ENCODE measurements around the gene SORCS3.

The SORCS3 gene

DNA sequence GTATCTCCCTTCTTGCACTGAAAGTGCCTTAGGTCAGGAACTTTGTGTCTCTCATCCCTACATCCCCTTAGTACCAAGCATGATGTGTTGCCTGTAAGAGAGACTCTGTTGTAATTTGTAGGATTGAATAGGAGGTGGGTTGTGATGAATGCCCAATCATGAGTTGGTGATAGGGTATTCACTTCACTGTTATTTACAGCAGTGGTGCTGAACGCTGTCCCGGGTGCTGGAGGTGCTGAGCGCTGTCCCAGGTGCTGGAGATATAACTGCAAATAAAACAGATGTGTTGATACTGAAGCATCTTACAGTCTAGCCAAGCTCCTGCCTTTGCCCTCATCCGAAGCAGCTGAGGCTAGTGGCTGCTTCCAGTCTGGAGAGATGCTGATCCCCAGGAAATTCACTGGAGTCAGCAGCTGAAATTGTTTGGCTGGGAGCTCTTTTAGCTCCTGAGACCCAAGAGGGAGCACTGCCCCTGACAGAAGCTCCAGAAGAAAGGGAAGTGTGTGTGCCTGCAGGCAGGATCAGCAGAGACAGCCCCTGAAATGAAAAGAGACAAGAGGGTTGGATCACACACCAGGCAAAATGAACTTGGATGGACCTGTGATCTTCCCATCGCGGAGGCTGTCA, 183.4 kb downstream of the SORCS3 start:
- TF ChIP-seq TAF1 (IDR thresholded peaks at IDR 0.05; ENCODE audit: low read depth, low read length) (no peak), PAX5 (IDR thresholded peaks at IDR 0.05; ENCODE audit: insufficient read depth, low read length, severe bottlenecking) (no peak), POU2F2 (IDR thresholded peaks at IDR 0.05; ENCODE audit: low read depth, low read length) (no peak), POLR2A (IDR thresholded peaks at IDR 0.05; ENCODE audit: low read depth, low read length) (no peak), POLR2AphosphoS5 (IDR thresholded peaks at IDR 0.05; ENCODE audit: low read depth, low read length) (no peak), SPI1 (IDR thresholded peaks at IDR 0.05; ENCODE audit: low read depth, low read length) (no peak)
- FAIRE-seq: no peak
- no peak for DNase-seq (ENCODE audit: insufficient read length, low spot score)

DNA sequence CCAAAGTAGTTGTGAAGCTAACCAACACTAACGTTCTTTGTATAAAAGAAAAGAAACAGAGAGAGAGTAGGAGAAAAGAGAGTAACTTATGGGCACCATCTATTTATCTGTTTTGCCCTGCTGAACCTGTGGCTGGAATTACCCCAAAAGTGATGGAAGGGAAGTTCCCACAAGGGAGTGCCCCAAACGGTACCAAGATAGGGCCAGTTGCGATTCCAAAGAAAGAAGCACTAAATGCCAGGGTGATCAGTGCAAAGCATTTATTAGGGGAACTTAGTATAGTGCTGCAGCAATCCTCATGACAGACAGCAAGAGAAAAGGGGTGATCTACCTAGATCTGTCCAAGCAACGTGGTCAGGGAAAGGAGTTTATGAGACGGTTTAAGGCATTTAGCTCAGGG, 190.2 kb downstream of the SORCS3 start:
- TF ChIP-seq SPI1 (IDR thresholded peaks at IDR 0.05; ENCODE audit: low read depth, low read length): no peak
- no peak for DNase-seq (ENCODE audit: insufficient read length, low spot score)
- no peak for FAIRE-seq

DNA sequence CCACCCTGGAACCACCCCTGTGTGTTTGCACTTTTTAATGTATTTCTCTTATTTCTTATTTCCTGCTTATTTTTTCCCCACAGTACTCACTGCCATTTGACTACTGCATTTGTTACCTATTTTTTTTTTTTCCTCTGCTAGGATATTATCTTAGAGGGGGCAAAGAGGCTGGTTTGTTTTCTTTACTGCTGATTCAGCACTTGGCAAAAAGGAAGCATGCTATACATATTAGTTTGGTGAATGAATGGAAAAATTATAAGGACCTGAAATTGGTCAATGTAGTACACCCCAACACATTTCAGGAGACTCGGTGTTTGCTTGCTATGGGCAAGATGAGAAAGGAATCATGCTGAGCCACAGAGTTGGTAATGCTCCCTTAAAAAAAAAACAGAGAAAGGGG, 193.5 kb downstream of the SORCS3 start:
- no peak for FAIRE-seq
- no peak for TF ChIP-seq POU2F2 (IDR thresholded peaks at IDR 0.05; ENCODE audit: low read depth, low read length)
- TF ChIP-seq POLR2A (IDR thresholded peaks at IDR 0.05; ENCODE audit: low read depth, low read length): no peak
- no peak for TF ChIP-seq TAF1 (IDR thresholded peaks at IDR 0.05; ENCODE audit: low read depth, low read length)
- no peak for TF ChIP-seq PAX5 (IDR thresholded peaks at IDR 0.05; ENCODE audit: insufficient read depth, low read length, severe bottlenecking)
- TF ChIP-seq POLR2AphosphoS5 (IDR thresholded peaks at IDR 0.05; ENCODE audit: low read depth, low read length): no peak
- TF ChIP-seq SPI1 (IDR thresholded peaks at IDR 0.05; ENCODE audit: low read depth, low read length): no peak
- DNase-seq (ENCODE audit: insufficient read length, low spot score): no peak

- no peak for FAIRE-seq
- TF ChIP-seq POLR2A (IDR thresholded peaks at IDR 0.05; ENCODE audit: low read depth, low read length) (no peak), POLR2AphosphoS5 (IDR thresholded peaks at IDR 0.05; ENCODE audit: low read depth, low read length) (no peak), SPI1 (IDR thresholded peaks at IDR 0.05; ENCODE audit: low read depth, low read length) (no peak), POU2F2 (IDR thresholded peaks at IDR 0.05; ENCODE audit: low read depth, low read length) (no peak), TAF1 (IDR thresholded peaks at IDR 0.05; ENCODE audit: low read depth, low read length) (no peak), PAX5 (IDR thresholded peaks at IDR 0.05; ENCODE audit: insufficient read depth, low read length, severe bottlenecking) (no peak)
- DNase-seq (ENCODE audit: insufficient read length, low spot score): no peak
These were observed 194.3 kb downstream of the SORCS3 start for GRCh38 chr10:104835422-104835821.

- TF ChIP-seq POU2F2 (IDR thresholded peaks at IDR 0.05; ENCODE audit: low read depth, low read length) (no peak), POLR2AphosphoS5 (IDR thresholded peaks at IDR 0.05; ENCODE audit: low read depth, low read length) (no peak), SPI1 (IDR thresholded peaks at IDR 0.05; ENCODE audit: low read depth, low read length) (no peak), POLR2A (IDR thresholded peaks at IDR 0.05; ENCODE audit: low read depth, low read length) (no peak), TAF1 (IDR thresholded peaks at IDR 0.05; ENCODE audit: low read depth, low read length) (no peak), PAX5 (IDR thresholded peaks at IDR 0.05; ENCODE audit: insufficient read depth, low read length, severe bottlenecking) (no peak)
- FAIRE-seq (no peak), DNase-seq (ENCODE audit: insufficient read length, low spot score) (no peak)
These were observed 201.6 kb downstream of the SORCS3 start for GRCh38 chr10:104842704-104843103.

GRCh38 chr10:104844073-104844472, 203.0 kb downstream of the SORCS3 start:
- DNase-seq (ENCODE audit: insufficient read length, low spot score) (no peak), FAIRE-seq (no peak)
- TF ChIP-seq POU2F2 (IDR thresholded peaks at IDR 0.05; ENCODE audit: low read depth, low read length) (no peak), PAX5 (IDR thresholded peaks at IDR 0.05; ENCODE audit: insufficient read depth, low read length, severe bottlenecking) (no peak), POLR2AphosphoS5 (IDR thresholded peaks at IDR 0.05; ENCODE audit: low read depth, low read length) (no peak), POLR2A (IDR thresholded peaks at IDR 0.05; ENCODE audit: low read depth, low read length) (no peak), TAF1 (IDR thresholded peaks at IDR 0.05; ENCODE audit: low read depth, low read length) (no peak), SPI1 (IDR thresholded peaks at IDR 0.05; ENCODE audit: low read depth, low read length) (no peak)

DNA sequence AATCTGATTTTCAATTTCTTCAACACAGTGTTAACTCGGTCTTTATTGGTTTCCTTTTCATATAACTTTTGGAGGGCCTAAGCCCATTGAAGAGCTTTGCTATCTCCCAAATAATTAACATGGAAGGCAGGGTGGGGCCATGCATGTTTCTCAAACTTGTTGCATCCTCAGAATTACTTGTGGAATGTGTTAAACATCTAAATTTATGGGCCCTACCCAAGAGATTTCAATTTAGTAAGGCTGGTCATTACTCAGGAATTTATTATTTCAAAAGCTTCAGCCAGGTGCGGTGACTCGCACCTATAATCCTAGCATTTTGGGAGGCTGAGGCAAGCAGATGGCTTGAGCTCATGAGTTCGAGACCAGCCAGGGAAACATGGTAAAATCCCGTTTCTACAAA, 208.9 kb downstream of the SORCS3 start:
- DNase-seq (ENCODE audit: insufficient read length, low spot score) (no peak), FAIRE-seq (no peak)
- TF ChIP-seq POU2F2 (IDR thresholded peaks at IDR 0.05; ENCODE audit: low read depth, low read length) (no peak), PAX5 (IDR thresholded peaks at IDR 0.05; ENCODE audit: insufficient read depth, low read length, severe bottlenecking) (no peak), POLR2A (IDR thresholded peaks at IDR 0.05; ENCODE audit: low read depth, low read length) (no peak)

GRCh38 chr10:104867966-104868598, 227.0 kb downstream of the SORCS3 start:
- DNase-seq (ENCODE audit: insufficient read length, low spot score) (no peak), FAIRE-seq (no peak)
- no peak for TF ChIP-seq POLR2A (IDR thresholded peaks at IDR 0.05; ENCODE audit: low read depth, low read length)
- TF ChIP-seq POU2F2 (IDR thresholded peaks at IDR 0.05; ENCODE audit: low read depth, low read length): no peak
- no peak for TF ChIP-seq SPI1 (IDR thresholded peaks at IDR 0.05; ENCODE audit: low read depth, low read length)
- no peak for TF ChIP-seq PAX5 (IDR thresholded peaks at IDR 0.05; ENCODE audit: insufficient read depth, low read length, severe bottlenecking)
- no peak for TF ChIP-seq TAF1 (IDR thresholded peaks at IDR 0.05; ENCODE audit: low read depth, low read length)
- TF ChIP-seq POLR2AphosphoS5 (IDR thresholded peaks at IDR 0.05; ENCODE audit: low read depth, low read length): no peak

- no peak for TF ChIP-seq SPI1 (IDR thresholded peaks at IDR 0.05; ENCODE audit: low read depth, low read length)
- TF ChIP-seq PAX5 (IDR thresholded peaks at IDR 0.05; ENCODE audit: insufficient read depth, low read length, severe bottlenecking): no peak
- no peak for TF ChIP-seq POU2F2 (IDR thresholded peaks at IDR 0.05; ENCODE audit: low read depth, low read length)
- TF ChIP-seq POLR2A (IDR thresholded peaks at IDR 0.05; ENCODE audit: low read depth, low read length): no peak
- no peak for TF ChIP-seq TAF1 (IDR thresholded peaks at IDR 0.05; ENCODE audit: low read depth, low read length)
- TF ChIP-seq POLR2AphosphoS5 (IDR thresholded peaks at IDR 0.05; ENCODE audit: low read depth, low read length): no peak
- DNase-seq (ENCODE audit: insufficient read length, low spot score) (no peak), FAIRE-seq (no peak)
These were observed 231.6 kb downstream of the SORCS3 start for GRCh38 chr10:104872691-104873090.

DNA sequence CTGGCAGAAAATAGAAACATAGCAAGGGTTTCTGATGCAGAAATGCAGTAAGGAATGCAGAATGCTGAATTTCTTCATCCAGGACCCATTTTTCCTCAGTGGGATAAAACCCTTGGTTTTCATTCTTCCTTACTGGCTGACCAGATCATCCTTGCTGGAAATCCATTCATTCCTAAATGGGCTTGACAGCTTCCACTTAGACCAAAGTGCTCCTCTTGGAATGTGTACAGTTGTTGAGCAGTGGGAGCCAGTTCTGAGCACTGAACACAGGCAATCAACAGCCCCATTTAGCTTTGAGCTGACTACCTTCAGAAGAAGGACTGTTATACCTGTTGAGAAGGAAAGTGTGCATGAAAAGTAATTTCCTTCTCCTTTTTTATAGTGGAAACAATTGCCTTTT, 232.1 kb downstream of the SORCS3 start:
- no peak for FAIRE-seq
- no peak for TF ChIP-seq POLR2A (IDR thresholded peaks at IDR 0.05; ENCODE audit: low read depth, low read length)
- TF ChIP-seq POU2F2 (IDR thresholded peaks at IDR 0.05; ENCODE audit: low read depth, low read length): no peak
- TF ChIP-seq TAF1 (IDR thresholded peaks at IDR 0.05; ENCODE audit: low read depth, low read length): no peak
- TF ChIP-seq PAX5 (IDR thresholded peaks at IDR 0.05; ENCODE audit: insufficient read depth, low read length, severe bottlenecking): no peak
- TF ChIP-seq SPI1 (IDR thresholded peaks at IDR 0.05; ENCODE audit: low read depth, low read length): no peak
- no peak for TF ChIP-seq POLR2AphosphoS5 (IDR thresholded peaks at IDR 0.05; ENCODE audit: low read depth, low read length)

More for the DNA sequence above, 232.1 kb downstream of the SORCS3 start:
- DNase-seq (ENCODE audit: insufficient read length, low spot score): no peak
